GM12892 (cell line): Measurements from ENCODE around the gene TMC4.

ENCODE experiments used
- DNase-seq: peaks from one replicate; pipeline ENCODE4 v3.0.0; 2011; ENCODE audit not compliant: insufficient read length
- FAIRE-seq: peaks from 2 replicates; lab custom pipeline; 2011; peaks lifted over from hg19 to GRCh38; lab: Jason Lieb, UNC
- POLR2A ChIP-seq: IDR thresholded peaks from 2 replicates; pipeline ENCODE4 v1.6.1; 2011; ENCODE audit warnings: low read depth, low read length, control low read depth
- POLR2AphosphoS5 ChIP-seq: IDR thresholded peaks from 2 replicates; pipeline ENCODE4 v1.6.1; 2011; ENCODE audit warnings: low read depth, low read length, control low read depth
- TAF1 ChIP-seq: IDR thresholded peaks from 2 replicates; pipeline ENCODE4 v1.6.1; 2011; ENCODE audit warnings: low read depth, mild to moderate bottlenecking, control low read depth, low read length, borderline replicate concordance

Gene TMC4

GRCh38 chr19:54128796-54129616 lies 44.0 kb downstream of the TMC4 start:
- TF ChIP-seq POLR2AphosphoS5 (no peak), POLR2A (no peak)
- FAIRE-seq (no peak), DNase-seq (no peak)

- FAIRE-seq (no peak), DNase-seq (no peak)
- no peak for TF ChIP-seq POLR2A
- TF ChIP-seq TAF1: no peak
- TF ChIP-seq POLR2AphosphoS5: no peak
Observed at GRCh38 chr19:54128441-54128725, 44.6 kb downstream of the TMC4 start.

- no peak for FAIRE-seq
- no peak for TF ChIP-seq POLR2AphosphoS5
- no peak for TF ChIP-seq POLR2A
- TF ChIP-seq TAF1: no peak
Observed at GRCh38 chr19:54127688-54128440, 45.1 kb downstream of the TMC4 start.

GRCh38 chr19:54125713-54126112 lies 47.2 kb downstream of the TMC4 start:
- DNase-seq (no peak), FAIRE-seq (no peak)
- no peak for TF ChIP-seq POLR2AphosphoS5
- no peak for TF ChIP-seq TAF1
- no peak for TF ChIP-seq POLR2A

More at GRCh38 chr19:54127688-54128440, 45.1 kb downstream of the TMC4 start:
- DNase-seq: no peak

GRCh38 chr19:54124393-54124792 lies 48.6 kb downstream of the TMC4 start:
- no peak for FAIRE-seq
- TF ChIP-seq POLR2AphosphoS5: no peak
- no peak for TF ChIP-seq TAF1
- no peak for TF ChIP-seq POLR2A
- DNase-seq: no peak

GRCh38 chr19:54123682-54124081 lies 49.3 kb downstream of the TMC4 start:
- TF ChIP-seq TAF1 (no peak), POLR2A (no peak), POLR2AphosphoS5 (no peak)
- FAIRE-seq (no peak), DNase-seq (no peak)

- no peak for FAIRE-seq
- no peak for DNase-seq
- TF ChIP-seq TAF1: no peak
- TF ChIP-seq POLR2AphosphoS5: no peak
- no peak for TF ChIP-seq POLR2A
Observed at GRCh38 chr19:54121259-54121658, 51.7 kb downstream of the TMC4 start.

GRCh38 chr19:54115109-54116063 lies 57.6 kb downstream of the TMC4 start, which contains the start of the genes PRPF31 and TFPT:
Gene PRPF31 (plus strand): TSS chr19:54115754. CDS start chr19:54118279, 2,525 bp downstream.
Gene TFPT (minus strand): TSS chr19:54115657. CDS start chr19:54115269, 388 bp downstream.
- TF ChIP-seq POLR2AphosphoS5: peak; percentile 73
- peak; percentile 73; the same call in 1 of the 2 replicates for TF ChIP-seq TAF1
- peak; percentile 88 for TF ChIP-seq POLR2A
- DNase-seq: peak; percentile 95
- peak; percentile 100 for FAIRE-seq

- FAIRE-seq: peak; percentile 92
- peak; percentile 33; the same call in 1 of the 2 replicates for TF ChIP-seq POLR2A
- TF ChIP-seq POLR2AphosphoS5: no peak; the same call in 1 of the 2 replicates
- no peak for TF ChIP-seq TAF1
- no peak for DNase-seq
Observed at GRCh38 chr19:54114340-54115108, 58.4 kb downstream of the TMC4 start.
